IPS-20b (cell line): ENCODE data around the gene COTL1.

Source experiments
- H3K27ac ChIP-seq: one replicate; pipeline ENCODE4 v1.5.1; 2013; ENCODE audit warnings: low read length
- H3K27me3 ChIP-seq: 2 replicates; pipeline ENCODE4 v1.6.1; 2013; ENCODE audit warnings: mild to moderate bottlenecking, low read length, inconsistent platforms; ENCODE audit not compliant: insufficient read depth
- H3K36me3 ChIP-seq: 2 replicates; pipeline ENCODE4 v1.6.1; 2013; ENCODE audit warnings: low read depth, mild to moderate bottlenecking, inconsistent platforms, low read length, moderate library complexity; ENCODE audit not compliant: insufficient read depth
- H3K4me1 ChIP-seq: 2 replicates; pipeline ENCODE4 v1.6.1; 2013; ENCODE audit warnings: mild to moderate bottlenecking, control low read depth, inconsistent platforms, low read length, moderate library complexity; ENCODE audit not compliant: insufficient read depth
- H3K4me3 ChIP-seq: 2 replicates; pipeline ENCODE4 v1.5.1; 2013; ENCODE audit warnings: mild to moderate bottlenecking, low read length, inconsistent platforms
- H3K9ac ChIP-seq: 2 replicates; pipeline ENCODE4 v1.6.1; 2013; ENCODE audit warnings: low read depth, mild to moderate bottlenecking, inconsistent platforms, low read length, moderate library complexity
- H3K9me3 ChIP-seq: 2 replicates; pipeline ENCODE4 v1.6.1; 2013; ENCODE audit warnings: mild to moderate bottlenecking, low read depth, low read length, inconsistent platforms; ENCODE audit not compliant: insufficient read depth

COTL1 gene

GRCh38 chr16:84592718-84593117 is 25.2 kb downstream of the COTL1 start:
- H3K36me3 ChIP-seq, result peaks cover 20% of the 10 kb centered on the region; the same call in 1 of the 2 replicates
- H3K27ac ChIP-seq, result no peak overlapping the region
- H3K4me3 ChIP-seq, result no peak overlapping the region
- no peak overlapping the region for H3K9ac ChIP-seq
- peaks cover 5% of the 10 kb centered on the region; the same call in 1 of the 2 replicates for H3K4me1 ChIP-seq
- no peaks in the 10 kb centered on the region for H3K9me3 ChIP-seq
- no peaks in the 10 kb centered on the region for H3K27me3 ChIP-seq

DNA sequence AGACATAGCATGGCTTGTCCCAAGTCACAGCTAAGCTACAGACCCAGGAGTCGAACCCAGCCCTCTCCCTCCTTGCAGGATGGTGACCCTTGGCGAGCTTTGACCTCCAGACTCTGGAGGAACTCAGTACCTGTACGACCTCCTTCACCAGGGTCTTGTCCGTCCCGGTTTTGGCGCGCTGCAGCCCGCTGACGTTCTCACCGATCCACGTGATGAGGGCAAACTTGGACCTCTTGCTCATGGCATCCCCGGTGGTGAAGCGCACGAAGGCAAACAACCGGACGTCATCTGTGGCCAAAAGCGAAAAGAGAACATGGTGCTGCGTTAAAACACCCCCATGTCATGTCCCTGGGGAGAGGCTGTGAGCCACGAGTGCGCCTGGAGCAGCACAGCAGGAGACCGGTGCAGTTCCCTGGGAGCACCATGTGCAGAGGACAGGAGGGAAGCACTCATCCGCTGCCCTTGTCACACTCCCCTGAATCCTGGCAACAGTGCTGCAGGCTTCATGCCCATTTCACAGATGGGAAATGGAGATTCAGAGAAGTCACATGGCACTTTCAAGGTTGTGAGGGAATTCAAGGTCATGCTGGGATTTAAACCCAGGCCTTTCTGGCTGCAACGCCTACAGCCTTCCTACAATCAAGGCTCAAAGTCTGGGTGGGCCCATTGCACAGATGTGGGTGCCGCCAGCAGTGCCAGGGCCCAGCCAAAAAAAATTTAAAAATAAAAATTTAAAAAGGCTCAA is 27.7 kb downstream of the COTL1 start:
- Histone ChIP-seq H3K9ac (no peak overlapping the region), H3K36me3 (peaks cover 20% of the 10 kb centered on the region; the same call in 1 of the 2 replicates)

DNA sequence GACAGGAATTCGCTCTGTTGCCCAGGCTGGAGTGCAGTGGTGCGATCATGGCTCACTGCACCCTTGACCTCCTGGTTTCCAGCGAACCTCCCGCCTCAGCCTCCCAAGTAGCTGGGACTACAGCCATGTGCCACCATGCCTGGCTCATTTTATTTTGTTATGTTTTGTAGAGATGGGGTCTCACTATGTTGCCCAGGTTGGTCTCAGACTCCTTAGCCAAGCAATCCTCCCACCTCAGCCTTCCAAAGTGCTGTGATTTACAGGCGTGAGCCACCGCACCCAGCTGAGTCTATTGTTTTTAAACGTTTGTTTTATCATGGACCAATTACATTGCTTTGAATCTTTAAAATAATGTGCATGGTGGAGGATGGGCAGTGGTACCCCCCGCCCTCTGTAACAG is 28.9 kb downstream of the COTL1 start:
- H3K9ac ChIP-seq, result no peak overlapping the region
- H3K4me3 ChIP-seq, result no peak overlapping the region
- no peaks in the 10 kb centered on the region for H3K9me3 ChIP-seq
- H3K4me1 ChIP-seq, result peaks cover 3% of the 10 kb centered on the region; the same call in 1 of the 2 replicates
- H3K36me3 ChIP-seq, result peaks cover 21% of the 10 kb centered on the region; the same call in 1 of the 2 replicates
- no peak overlapping the region for H3K27ac ChIP-seq
- no peaks in the 10 kb centered on the region for H3K27me3 ChIP-seq

More for the DNA sequence above, 27.7 kb downstream of the COTL1 start:
- Histone ChIP-seq H3K4me1 (peaks cover 3% of the 10 kb centered on the region; the same call in 1 of the 2 replicates), H3K4me3 (no peak overlapping the region), H3K27ac (no peak overlapping the region), H3K9me3 (no peaks in the 10 kb centered on the region), H3K27me3 (no peaks in the 10 kb centered on the region)

DNA sequence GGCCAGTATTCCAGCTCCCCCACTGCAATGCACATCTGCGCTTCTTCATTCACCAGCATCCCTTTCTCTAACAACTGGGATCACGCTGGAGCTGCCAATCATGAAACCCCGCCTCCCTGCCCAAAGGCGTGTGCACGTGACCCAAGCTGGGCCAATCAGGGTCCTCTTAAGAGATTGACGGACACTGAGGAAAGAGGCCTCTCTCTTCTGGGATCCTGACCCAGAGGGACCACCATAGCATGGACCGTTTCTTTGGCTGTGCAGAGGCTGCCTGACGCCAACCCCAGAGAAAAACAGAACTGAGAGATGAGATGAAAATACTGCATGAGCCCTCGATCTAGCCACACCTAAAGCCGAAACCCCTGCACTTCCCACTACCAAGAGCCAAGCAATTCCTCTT is 32.0 kb downstream of the COTL1 start:
- H3K9me3 ChIP-seq, result no peaks in the 10 kb centered on the region
- H3K4me1 ChIP-seq, result peaks cover 8% of the 10 kb centered on the region; the same call in 1 of the 2 replicates
- H3K27ac ChIP-seq, result no peak overlapping the region
- no peaks in the 10 kb centered on the region for H3K27me3 ChIP-seq
- no peak overlapping the region for H3K9ac ChIP-seq
- H3K4me3 ChIP-seq, result no peak overlapping the region
- H3K36me3 ChIP-seq, result peaks cover 31% of the 10 kb centered on the region

DNA sequence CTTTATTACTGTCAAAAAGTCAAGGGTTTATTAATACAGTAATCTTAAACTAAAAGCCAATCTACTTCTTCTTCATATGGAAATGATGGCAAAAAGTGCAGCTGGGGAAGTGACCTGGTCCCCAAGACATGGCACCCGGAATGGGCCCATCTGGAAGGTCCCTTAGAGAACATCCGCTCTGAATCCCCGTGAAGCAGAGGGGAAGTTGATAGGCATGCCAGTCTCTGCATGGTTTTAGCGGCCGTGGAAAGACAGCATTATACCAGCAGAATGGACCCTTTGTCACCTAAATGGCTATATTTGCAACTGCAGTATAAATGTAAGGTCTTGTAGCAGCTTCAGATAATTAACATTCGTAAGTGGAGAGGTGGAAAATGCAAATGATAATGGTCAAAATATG is 32.4 kb downstream of the COTL1 start:
- H3K36me3 ChIP-seq, result peaks cover 31% of the 10 kb centered on the region
- no peaks in the 10 kb centered on the region for H3K9me3 ChIP-seq
- H3K4me3 ChIP-seq, result no peak overlapping the region
- peaks cover 8% of the 10 kb centered on the region; the same call in 1 of the 2 replicates for H3K4me1 ChIP-seq
- H3K27ac ChIP-seq, result no peak overlapping the region
- H3K27me3 ChIP-seq, result no peaks in the 10 kb centered on the region
- H3K9ac ChIP-seq, result no peak overlapping the region

GRCh38 chr16:84584678-84585077 is 33.2 kb downstream of the COTL1 start:
- Histone ChIP-seq H3K27ac (no peak overlapping the region), H3K9ac (no peak overlapping the region), H3K4me3 (no peak overlapping the region), H3K4me1 (peaks cover 8% of the 10 kb centered on the region; the same call in 1 of the 2 replicates), H3K9me3 (no peaks in the 10 kb centered on the region), H3K36me3 (peaks cover 24% of the 10 kb centered on the region), H3K27me3 (no peaks in the 10 kb centered on the region)

GRCh38 chr16:84583995-84584394 is 33.9 kb downstream of the COTL1 start:
- Histone ChIP-seq H3K4me3 (no peak overlapping the region), H3K4me1 (peaks cover 8% of the 10 kb centered on the region; the same call in 1 of the 2 replicates), H3K36me3 (peaks cover 17% of the 10 kb centered on the region), H3K9ac (no peak overlapping the region), H3K27me3 (no peaks in the 10 kb centered on the region), H3K27ac (no peak overlapping the region), H3K9me3 (no peaks in the 10 kb centered on the region)

DNA sequence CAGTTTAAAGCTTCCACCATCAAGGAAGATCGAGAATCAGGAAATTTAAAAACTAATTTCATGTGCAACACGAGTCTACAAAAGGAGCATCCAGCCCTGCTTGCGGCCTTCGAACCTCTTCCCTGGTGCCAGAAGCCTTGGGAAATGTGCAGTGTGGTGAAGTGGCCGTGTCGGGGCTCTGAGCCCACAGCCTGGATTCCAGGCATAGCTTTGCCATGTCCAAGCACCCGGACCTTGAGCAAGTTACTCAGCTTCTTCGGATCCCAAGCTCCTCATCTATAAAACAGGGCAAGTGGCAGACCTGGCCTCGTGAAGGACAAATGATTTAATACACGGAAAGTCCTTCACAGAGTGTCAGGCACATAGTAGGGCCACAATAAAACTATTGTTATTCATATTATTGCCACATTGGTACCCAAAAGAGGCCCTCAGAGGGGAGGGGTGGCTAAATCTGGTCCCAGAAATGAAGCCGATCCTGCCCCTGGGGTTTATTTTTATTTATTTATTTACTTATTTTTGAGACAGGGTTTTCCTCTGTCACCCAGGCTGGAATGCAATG is 34.8 kb downstream of the COTL1 start:
- peaks cover 13% of the 10 kb centered on the region for H3K36me3 ChIP-seq

DNA sequence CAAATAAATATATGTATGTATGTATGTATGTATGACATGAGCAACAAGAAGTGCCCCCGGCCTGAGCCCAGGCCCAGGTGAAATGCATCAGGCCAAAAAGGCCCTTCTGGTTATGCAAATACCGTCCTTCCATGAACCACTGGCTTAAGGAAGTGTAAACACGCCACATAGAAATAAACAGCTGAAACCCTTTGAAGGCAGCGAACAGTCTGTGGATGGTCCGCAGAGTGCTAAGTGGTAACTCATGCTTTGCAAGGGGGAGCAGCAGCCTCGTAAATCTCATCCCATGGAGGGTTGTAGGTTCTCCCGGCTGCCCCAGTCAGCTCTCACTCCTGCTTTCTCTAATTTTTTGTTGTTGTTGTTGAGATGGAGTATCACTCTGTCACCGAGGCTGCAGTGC is 36.7 kb downstream of the COTL1 start:
- Histone ChIP-seq H3K36me3 (peaks cover 10% of the 10 kb centered on the region), H3K9ac (no peak overlapping the region), H3K9me3 (no peaks in the 10 kb centered on the region), H3K4me3 (no peak overlapping the region), H3K27me3 (no peaks in the 10 kb centered on the region), H3K4me1 (peaks cover 8% of the 10 kb centered on the region; the same call in 1 of the 2 replicates), H3K27ac (no peak overlapping the region)

More for the DNA sequence above, 34.8 kb downstream of the COTL1 start:
- H3K9ac ChIP-seq, result no peak overlapping the region
- peaks cover 8% of the 10 kb centered on the region; the same call in 1 of the 2 replicates for H3K4me1 ChIP-seq
- no peaks in the 10 kb centered on the region for H3K9me3 ChIP-seq
- H3K27me3 ChIP-seq, result no peaks in the 10 kb centered on the region
- no peak overlapping the region for H3K27ac ChIP-seq
- no peak overlapping the region for H3K4me3 ChIP-seq

DNA sequence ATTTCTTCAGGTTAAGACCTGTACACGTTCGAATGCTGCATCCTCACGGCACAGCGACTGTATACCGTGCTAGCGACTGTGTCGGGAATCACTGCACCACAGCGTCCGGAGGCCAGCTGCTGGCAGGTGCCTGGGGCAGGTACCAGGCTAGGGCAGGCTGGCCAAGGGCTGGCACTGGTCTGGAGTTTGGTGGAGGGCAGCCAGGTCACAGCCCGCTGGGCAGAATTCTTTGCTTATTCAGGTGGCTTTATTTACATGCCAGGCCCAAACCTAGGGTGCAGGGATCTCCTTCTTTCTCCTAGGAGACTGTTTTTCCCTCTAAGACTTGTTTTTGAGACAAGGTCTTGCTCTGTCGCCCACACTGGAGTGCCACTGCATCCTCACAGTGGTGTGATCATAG is 37.9 kb downstream of the COTL1 start:
- no peak overlapping the region for H3K9ac ChIP-seq
- H3K9me3 ChIP-seq, result no peaks in the 10 kb centered on the region
- H3K36me3 ChIP-seq, result peaks cover 10% of the 10 kb centered on the region
- no peak overlapping the region for H3K27ac ChIP-seq
- no peaks in the 10 kb centered on the region for H3K27me3 ChIP-seq
- 0 out of 2 replicates have a peak, but pooled peaks cover 5% of the 10 kb centered on the region for H3K4me1 ChIP-seq
- no peak overlapping the region for H3K4me3 ChIP-seq

DNA sequence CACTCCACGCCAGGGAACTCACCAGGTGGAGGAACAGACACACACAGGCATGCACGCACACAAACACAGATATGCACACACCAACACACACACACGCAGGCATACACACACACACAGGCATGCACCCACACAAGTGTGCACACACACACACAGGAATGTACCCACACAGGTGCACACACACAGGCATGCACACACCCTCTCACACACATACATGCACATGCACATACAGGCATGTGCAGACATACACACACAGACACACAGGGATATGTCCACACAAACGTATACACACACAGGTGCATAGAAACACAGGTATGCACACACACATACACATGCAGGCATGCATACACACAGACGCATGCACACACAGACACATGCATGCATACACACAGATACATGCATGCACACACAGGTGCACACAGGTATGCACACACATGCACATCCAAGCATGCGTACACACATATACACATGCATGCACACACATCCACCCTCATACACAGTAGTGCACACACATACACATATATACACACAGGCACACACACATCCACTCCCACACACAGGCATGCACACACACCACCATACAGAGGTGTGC is 39.2 kb downstream of the COTL1 start:
- Histone ChIP-seq H3K4me1 (0 out of 2 replicates have a peak, but pooled peaks cover 5% of the 10 kb centered on the region), H3K27ac (no peak overlapping the region), H3K27me3 (no peaks in the 10 kb centered on the region), H3K9ac (no peak overlapping the region), H3K9me3 (no peaks in the 10 kb centered on the region), H3K4me3 (no peak overlapping the region), H3K36me3 (peaks cover 6% of the 10 kb centered on the region)
